ENCODE data around the gene INPP4B.

Gene INPP4B

DNA sequence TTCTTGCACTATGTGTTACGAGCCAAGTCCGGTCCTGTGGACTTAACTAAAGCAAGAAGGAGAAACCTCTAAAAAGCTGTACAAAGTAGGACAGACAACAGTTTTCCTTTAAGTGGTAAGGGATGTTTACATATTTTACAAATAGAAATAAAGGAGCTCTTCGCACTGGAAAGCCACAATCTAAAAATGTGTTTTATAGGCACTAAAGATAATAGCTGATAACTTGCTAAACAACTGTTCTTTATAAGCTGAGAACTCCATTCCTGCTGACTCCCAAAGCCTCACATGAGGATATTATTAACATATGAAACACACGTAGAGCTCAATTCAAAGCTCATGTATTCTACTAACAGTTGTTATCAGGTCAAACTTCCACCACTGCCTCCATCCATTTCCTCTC lies 519.9 kb downstream of the INPP4B start:
- DNase-seq (ENCODE audit: insufficient read length, low spot score) (no peak), FAIRE-seq (no peak)

DNA sequence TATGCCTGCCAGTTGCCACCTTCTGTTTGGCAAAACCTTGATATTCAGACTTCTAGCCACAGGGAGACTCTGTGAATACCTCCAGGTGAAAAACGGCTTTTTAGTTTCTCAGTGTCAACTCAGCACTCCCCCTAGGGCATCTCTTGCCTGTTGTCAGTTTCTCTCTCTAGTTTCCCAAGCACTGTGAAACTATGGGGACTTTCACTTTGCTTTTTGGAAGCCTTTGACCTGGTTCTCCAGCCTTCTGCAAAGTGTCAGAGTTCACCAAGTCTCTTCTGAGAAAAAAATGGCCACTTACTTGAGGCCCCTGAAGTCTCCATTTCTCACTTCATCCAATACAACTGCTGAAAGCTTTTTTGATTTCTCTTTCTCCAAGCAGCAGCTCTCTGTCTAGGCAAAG lies 521.5 kb downstream of the INPP4B start:
- DNase-seq (ENCODE audit: insufficient read length, low spot score) (no peak), FAIRE-seq (no peak)

DNA sequence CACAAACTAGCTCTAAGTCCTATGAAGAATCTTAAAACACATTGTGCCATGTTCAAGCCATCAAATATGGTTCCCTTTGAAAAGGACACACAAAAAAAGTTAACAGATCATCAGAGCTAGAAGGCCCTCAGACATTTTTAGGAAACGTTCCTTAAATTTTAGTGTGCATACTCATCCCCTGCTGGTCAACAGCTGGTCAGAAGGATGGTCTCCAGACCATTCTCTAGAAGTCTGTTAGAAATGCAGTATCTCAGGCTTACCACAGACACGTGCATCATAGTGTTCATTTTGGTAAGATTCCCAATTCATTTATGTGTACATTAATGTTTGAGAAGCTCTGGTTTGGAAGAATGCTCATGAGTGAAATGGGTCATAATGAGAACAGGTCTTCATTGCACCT lies 523.1 kb downstream of the INPP4B start:
- DNase-seq (ENCODE audit: insufficient read length, low spot score), result no peak

DNA sequence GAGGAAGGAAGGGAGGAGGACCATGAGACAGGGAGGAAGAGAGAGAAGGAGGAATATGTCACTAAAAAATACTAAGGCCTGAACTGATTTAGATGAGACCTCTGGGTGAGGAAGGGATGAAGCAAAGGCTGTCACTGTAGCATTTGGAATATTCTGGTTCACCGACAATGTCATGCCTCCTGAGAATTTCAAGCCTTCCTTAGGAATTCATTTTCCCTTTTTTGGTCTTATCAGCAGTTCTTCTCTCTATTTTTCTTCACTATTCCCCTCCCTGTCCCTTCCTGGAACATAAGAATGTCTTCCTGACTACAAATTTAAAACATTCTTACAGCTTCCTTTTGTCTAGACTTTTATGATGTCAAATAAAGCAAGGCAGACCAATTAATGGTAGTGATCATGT lies 527.8 kb downstream of the INPP4B start:
- FAIRE-seq (no peak), DNase-seq (ENCODE audit: insufficient read length, low spot score) (no peak)

More for the DNA sequence above, 523.1 kb downstream of the INPP4B start:
- FAIRE-seq, result no peak

DNA sequence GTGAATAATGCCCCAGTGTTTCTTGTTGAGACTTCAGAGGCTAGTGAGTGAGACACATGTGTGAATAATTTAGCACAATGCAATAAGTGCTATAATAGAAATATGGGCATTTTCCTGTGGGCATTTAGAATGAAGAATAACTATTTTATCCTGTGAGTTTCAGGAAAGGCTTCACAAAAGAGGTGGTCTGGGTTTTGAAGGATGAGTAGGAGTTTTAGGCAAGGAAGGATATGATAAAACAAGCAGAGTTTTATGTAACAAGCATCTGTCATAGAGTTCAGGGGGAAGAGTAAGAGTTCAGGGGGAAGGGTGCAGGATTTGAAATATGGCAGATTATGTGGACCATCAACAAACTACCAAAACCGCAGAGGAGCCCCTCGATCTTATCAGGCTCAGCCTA lies 529.2 kb downstream of the INPP4B start:
- FAIRE-seq, result no peak

DNA sequence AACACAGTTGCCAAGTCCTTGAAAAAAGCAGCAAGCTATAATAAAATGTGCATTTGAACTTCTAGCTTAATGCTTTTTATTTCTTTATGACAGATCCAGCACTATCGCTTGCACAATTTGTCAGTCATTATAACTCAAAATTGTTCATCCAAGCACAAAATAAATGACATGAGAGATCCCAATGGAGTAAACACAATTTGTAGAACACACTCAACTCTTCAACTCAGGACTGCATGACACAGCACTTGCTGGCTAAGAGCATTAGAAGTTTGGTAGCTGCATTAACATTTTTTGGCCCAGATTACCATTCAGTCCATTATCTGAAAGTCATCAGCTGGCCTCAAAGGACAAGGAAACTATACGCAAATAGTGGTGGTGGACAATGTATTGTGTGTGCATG lies 530.1 kb downstream of the INPP4B start:
- DNase-seq (ENCODE audit: insufficient read length, low spot score) (no peak), FAIRE-seq (no peak)

More for the DNA sequence above, 529.2 kb downstream of the INPP4B start:
- no peak for DNase-seq (ENCODE audit: insufficient read length, low spot score)

DNA sequence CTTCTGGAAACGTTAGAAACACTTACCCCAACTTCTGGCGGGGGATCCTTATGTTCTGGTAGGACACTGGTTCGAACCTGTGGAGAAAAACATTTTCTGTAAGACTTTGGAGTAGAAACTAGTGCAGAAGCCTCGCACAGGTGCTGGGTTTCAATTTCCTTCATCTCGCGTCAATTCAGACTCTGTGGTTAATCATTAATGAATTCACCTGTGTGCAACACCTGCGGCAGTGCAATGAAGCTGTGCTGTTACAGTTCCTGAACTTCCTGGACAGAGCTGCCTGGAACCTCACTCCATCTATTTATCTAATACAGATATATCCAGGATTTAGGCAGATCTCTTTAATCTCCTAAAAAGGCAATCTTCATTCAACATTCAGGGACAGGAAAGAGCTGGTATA lies 531.4 kb downstream of the INPP4B start:
- DNase-seq (ENCODE audit: insufficient read length, low spot score), result no peak
- FAIRE-seq, result no peak

DNA sequence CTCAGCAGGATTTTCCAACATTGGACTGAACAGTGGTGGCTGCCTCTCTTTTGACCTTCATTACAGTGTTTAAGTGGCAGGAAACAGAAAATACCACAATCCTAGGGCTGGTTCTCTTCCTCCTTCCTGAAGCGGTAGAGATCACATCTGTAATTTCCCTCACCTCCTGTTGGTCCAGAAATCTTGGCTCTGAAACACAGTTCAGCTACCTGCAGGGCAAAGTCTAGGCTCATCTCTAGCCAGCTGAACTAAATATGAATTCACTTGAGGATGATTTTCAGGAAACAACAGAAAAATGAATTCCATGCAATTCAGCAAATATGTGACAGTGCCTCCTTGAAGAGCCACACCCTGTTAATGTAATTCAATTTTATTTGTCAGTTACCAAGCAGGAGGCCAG lies 531.9 kb downstream of the INPP4B start:
- no peak for FAIRE-seq
- DNase-seq (ENCODE audit: insufficient read length, low spot score), result no peak

DNA sequence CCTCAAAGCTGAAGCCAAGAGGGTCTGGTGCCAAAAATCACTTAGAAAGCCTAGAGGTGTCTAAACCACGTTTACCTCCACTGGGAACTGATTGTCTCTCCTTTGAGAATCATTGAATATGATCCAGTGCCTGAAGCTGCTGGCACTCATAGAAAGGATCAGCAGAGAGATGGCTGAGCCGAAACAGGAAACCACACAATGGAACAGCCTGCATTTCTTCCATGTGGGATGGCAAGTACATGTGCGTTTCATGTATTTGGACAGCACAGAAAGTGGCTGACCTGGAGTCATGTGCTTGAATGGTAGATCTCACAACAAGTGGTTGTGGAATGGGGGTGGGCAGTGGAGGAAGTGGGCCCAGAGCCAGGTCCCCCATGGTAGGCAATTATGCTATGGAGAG lies 533.7 kb downstream of the INPP4B start:
- DNase-seq (ENCODE audit: insufficient read length, low spot score) (no peak), FAIRE-seq (no peak)

DNA sequence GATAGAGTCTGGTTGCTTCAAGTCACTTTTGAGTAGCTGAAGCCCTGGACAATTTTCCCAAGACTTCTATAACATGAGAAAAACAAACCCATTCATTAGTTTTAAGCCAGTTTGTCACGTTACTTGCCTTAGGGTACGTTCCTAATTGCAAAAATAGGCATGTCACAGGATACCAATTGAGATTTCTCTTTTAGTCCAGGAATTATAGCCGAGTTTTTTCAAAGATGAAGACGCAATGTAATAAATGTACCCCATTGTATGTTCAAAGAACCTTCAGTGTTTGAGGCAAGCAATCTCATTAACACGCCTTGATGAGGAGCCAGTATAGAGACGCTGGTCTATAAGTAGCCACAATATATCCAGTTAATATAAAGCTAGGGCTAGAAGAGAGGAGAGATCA lies 534.2 kb downstream of the INPP4B start:
- FAIRE-seq (no peak), DNase-seq (ENCODE audit: insufficient read length, low spot score) (no peak)

DNA sequence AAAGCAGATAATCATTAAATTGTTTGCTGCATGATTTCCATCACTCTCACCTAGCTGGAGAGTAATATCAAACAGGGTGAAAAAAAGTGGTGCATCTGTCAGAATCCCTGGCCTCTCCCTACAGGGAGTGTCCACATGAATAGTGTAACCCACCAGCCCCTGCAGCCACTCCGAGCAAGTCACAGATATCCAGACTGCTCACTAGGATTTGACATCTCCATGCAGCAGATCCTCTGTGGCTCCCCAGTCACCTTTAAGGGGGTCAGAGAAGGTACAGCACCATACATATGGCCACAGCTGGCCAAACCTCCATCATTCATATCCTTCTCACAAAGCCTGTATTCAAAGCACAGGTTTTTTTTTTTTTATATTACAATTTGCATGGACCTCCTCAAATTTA lies 536.3 kb downstream of the INPP4B start:
- DNase-seq (ENCODE audit: insufficient read length, low spot score) (no peak), FAIRE-seq (no peak)

DNA sequence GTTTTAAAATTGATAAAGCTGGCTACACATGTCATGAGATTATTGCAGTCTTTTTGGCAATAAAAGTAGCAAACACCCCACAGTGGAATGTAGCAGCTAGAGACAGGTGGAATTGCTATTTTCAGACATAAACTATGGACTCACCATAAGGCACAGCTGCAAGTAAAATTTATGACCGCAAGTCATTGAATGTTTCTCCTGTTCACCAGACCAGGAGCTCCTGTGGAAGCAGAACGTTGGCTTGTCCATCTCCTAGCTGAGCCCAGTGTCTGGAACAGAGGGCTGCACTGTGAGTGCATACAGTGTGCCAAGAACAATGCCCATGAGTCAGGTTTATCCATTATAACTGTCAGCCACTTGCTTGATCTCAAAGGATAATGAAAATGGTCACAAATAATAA lies 538.2 kb downstream of the INPP4B start:
- no peak for FAIRE-seq
- no peak for DNase-seq (ENCODE audit: insufficient read length, low spot score)

DNA sequence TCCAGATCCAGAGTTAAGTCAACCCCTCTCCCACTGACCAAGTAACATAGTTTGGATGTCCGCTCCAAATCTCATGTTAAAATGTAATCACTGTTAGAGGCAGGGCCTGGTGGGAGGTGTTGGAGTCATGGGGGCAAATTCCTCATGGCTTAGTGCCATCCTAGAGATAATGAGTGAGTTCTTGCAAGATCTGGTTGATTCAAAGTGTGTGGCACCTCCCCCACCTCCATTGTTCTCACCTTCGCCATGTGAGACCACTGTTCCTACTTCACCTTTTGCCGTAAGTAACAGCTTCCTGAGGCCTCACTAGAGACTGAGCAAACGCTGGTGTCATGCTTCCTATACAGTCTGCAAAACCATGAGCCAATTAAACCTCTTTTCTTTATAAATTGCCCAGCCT lies 548.8 kb downstream of the INPP4B start:
- DNase-seq (ENCODE audit: insufficient read length, low spot score), result no peak
- no peak for FAIRE-seq

DNA sequence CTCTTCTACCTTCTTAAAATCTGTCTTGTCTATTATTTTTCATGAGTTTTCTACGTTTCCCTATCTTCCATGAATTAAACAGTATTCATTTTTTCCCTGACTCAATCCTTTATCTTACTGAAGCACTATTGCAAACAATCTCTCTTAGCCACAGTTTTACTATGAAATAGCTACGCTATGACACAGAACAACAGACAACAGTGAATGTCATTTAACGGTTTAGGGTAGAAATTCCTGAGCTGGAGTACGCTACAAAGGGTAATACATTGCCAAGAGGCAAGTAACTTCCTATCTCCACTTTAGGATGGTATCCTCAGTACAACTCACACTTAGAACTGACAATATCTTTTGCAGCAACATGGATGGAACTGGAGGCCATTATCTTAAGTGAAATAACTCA lies 552.6 kb downstream of the INPP4B start:
- DNase-seq (ENCODE audit: insufficient read length, low spot score), result peak; percentile 29
- FAIRE-seq, result peak; percentile 42

DNA sequence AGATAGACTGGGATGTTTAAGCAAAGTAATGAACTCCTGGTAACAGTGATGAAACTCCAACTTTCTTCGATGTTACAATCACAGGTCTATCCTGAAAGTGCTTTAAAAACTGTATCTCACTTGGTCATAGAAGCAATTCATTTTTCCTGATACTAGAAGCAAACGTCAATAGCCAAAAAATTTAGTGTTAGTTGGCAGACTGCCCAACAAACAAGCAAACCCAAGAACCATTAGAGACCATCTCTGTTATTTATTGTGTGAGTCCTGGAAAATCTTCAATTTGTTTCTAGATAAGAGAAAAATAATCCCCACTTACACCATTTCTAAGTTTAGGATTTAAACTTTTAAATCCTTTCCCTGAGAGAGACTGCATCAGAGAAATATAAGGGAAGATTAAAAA lies 553.9 kb downstream of the INPP4B start:
- no peak for DNase-seq (ENCODE audit: insufficient read length, low spot score)
- FAIRE-seq, result no peak

DNA sequence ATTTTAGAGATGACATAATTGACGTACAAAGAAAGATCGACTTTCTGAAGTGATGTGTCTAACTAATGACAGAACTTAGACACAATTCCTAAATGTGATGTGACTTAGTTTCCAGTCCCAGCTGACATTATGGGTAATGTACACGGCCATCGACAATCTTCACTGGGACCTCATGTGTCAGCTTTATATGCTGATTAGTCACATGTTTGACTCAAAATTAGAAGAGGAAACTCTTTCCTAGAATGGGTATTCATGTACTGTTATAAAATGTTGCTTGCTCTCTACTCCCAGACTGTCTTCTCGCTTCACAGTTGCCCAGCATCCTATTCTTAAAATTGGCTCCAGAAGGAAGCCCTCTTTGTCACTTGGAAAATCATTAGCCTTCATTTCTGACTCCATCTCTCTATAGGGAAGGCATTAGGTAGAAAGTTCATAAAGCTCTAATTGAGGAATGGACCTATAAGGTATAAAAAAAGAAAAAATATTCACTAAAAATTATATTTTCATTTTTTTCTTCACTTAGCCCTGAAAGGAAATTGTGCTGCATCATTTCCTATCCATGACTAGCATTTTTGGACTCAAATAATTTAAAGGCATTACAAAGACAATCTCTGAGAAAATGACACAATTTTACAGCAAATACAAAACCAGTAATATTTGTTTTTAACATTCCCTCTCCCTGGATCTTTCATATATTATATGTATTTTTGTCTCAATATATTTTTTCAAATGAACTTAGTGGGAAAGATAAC lies 554.6 kb downstream of the INPP4B start:
- DNase-seq (ENCODE audit: insufficient read length, low spot score) (no peak), FAIRE-seq (no peak)

DNA sequence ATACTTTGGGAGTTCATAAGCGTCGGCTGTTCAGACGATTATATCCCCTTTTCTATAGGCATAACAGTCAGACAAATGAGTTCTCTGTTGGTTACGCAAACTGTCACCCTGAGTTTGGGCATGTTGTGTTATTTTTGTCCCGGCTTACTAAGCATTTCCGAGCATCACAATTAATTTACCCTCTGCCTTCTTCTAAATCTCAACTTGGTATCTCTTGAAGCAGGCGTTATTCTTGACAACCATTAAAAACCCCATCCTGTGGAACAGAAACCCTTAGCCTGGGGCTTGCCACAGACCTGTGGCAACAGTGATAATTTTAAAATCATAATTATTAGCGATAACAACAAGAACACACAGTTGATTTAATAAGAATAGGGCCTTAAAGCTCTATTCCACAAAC lies 558.7 kb downstream of the INPP4B start:
- FAIRE-seq (no peak), DNase-seq (ENCODE audit: insufficient read length, low spot score) (no peak)

DNA sequence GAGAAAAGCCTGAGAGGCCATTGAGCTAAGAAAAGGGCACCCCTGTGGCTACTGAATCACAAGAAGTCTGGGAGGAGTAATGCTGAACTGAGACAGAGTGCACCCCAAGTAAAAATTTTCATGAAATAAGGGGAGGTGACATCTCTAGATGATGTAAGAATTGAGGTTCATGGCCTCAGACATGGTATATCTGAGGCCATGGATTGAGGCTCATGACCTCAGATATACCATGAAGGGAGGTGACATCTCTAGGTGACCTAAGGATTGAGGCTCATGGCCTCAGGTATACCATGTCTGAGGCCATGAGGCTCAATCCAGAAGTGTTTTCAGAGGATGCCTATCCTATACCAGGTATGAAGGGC lies 560.9 kb downstream of the INPP4B start:
- FAIRE-seq (peak; percentile 9), DNase-seq (ENCODE audit: insufficient read length, low spot score) (no peak)

DNA sequence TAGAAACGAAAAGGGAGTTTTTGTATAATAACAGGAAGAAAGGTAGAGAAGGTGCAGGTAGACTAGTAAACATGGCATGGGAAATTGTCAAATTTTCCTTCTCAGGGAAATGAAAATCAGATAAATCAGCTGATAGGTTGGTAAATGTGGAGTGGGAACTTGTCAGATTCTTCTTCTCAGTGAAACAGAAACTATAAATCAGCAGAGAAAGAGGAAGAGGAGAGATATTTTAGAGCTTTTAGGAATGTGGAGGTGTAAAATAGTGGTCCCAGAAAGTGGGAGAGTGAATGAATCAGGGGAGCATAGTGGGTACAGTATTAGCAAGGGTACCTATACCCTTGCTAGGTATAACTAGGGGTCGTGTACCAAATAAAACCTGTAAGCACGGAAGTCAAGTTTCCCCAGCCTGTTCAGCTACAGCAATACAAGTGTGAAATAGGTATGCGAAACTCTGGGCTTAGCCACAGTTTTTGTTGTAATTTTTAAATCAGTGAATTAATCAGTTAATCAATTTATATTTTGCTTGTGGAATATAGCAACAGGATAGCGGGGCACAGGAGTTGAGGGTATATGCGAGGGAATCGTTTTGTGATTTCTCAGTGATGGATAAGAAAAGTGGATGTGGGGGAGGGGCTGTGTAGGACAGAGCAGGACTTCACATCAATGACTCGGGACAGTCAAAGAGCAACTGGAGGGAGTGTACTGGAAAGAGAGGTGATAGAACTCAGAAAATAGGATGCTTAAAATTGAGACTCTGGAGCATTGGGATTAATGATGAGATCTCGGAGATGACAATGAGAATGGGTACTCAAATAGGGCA lies 561.5 kb downstream of the INPP4B start:
- FAIRE-seq, result no peak
- DNase-seq (ENCODE audit: insufficient read length, low spot score), result no peak

DNA sequence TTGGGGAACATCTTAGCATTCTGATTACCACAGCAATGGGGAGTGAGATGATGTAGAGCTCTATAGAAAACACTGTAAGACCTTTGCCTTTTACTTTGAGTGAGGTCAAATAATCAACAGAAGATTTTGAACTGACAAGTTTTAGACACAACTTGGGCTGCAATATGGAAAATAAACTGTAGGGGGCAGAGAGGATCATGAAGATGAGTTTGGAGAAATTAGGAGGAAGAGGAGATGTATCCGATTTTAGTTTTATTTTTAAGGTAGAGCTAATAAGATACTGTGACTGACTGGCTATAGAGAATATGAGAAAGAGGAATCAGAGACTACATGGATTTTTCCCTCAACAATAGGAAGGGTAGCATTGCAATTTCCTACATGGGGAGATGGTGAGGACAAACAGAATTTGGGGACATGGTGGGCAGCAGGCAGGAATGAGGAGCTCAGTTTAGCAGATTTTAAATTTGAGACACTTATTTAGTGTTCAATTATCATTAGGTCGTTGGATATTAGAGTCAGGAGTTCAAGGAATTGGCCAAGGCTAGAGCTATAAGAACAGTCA lies 563.1 kb downstream of the INPP4B start:
- FAIRE-seq, result no peak

DNA sequence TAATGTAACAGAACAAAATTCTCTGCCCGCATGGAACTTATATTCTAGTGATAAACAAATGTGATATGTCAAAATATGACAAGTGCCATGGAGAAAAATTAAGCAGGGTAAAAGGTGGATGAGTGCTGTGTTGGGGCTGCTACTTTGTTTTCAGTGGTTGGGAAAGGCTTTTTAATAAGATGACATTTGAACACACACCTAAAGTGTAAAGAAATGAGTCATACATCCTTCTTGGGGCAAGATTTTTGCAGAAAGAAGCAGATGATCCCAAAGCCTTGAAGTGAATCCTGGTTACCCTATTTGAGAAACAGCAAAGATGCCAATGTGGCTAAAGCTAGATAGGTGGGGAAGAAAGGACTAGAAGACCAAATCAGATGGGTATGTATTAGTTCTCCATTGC lies 564.1 kb downstream of the INPP4B start:
- DNase-seq (ENCODE audit: insufficient read length, low spot score) (no peak), FAIRE-seq (no peak)

More for the DNA sequence above, 563.1 kb downstream of the INPP4B start:
- no peak for DNase-seq (ENCODE audit: insufficient read length, low spot score)

DNA sequence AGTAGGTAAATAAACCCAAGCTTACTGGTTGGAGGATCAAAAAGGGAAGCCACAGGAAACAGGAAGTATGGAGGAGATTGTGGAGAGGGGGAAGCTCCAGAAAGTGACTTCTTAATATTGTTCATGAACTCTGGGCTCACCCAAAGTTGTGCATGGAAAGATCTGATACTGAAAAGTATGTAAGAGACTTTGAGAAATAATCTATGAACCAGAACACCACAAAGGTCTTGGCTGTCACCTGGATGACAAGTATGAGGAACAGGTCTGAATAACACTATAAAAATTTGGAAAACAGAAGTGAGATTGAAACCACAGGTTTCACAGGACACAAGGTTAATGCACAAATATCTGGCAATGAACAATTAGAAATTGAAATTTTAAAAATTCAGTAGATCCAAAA lies 567.4 kb downstream of the INPP4B start:
- FAIRE-seq (no peak), DNase-seq (ENCODE audit: insufficient read length, low spot score) (no peak)

Data from HTR-8/SVneo (cell line).